Activated gamma-delta T cell treated with Interleukin-2 at 50 U/mL for 16 hours (primary cell): Measurements from ENCODE around the gene TSPY4.
"Not testable (repeated sequence)": the region's sequence is repeated elsewhere in the genome, so short reads cannot be mapped to it uniquely, and the experiment has no call there.

Experiments
- DNase-seq: peaks from one replicate; pipeline ENCODE4 v3.0.0-alpha.2; 2020

TSPY4 gene

DNA sequence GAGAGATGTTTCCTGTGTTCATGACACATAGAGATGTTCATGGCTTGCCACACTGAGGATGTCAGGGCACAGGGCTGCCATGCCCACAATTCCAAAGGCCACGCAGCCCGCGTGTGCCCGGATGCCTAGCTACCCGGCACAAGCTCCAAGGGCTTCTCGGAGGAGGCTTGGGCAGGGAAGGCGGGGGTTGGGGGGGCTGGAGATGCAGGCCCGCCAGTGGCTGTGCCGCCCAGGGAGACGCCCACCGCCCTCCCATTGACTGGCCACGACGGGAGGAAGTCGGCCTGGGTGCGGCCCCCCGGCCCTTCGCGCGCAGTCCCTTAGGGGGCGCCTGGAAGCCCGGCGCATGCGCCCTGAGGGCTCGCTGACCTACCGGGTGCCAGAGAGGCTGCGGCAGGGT is at the start of gene TSPY4:
Gene TSPY4 (plus strand): TSS at position 301 of the 400 bp plus-strand sequence. CDS start 46 bp downstream, at position 347.
- not testable (repeated sequence) for DNase-seq

- DNase-seq: no peak
These were observed 16.3 kb upstream of the TSPY4 start for GRCh38 chrY:9320996-9321395.

GRCh38 chrY:9357497-9357896 is 20.2 kb downstream of the TSPY4 start, which contains the start of gene TSPY8:
TSPY8 (plus strand) TSS chrY:9357797; CDS start chrY:9357843, 46 bp downstream.
- not testable (repeated sequence) for DNase-seq
